Peyer's patch (tissue), 4 donors: ENCODE measurements around the gene SULF2.

ENCODE experiments used
- POLR2A ChIP-seq, 2 donors: fragments of 450-650 bp; IDR thresholded peaks; one replicate each; pipeline ENCODE4 v1.5.1; 2017; ENCODE audit warnings: antibody characterized with exemption in 2 of 2, mild to moderate bottlenecking in 2 of 2, moderate library complexity in 2 of 2
- TF ChIP-seq, protein P1 (sequence below), 6 experiments: fragments of 450-650 bp in 4 of 6; fragments of 200-600 bp in 2 of 6; sonication (generic) in 1 of 6; IDR thresholded peaks; one replicate each; pipeline ENCODE4 v1.5.1; 2017 to 2019; ENCODE audit warnings: antibody characterized with exemption in 6 of 6, mild to moderate bottlenecking in 3 of 6, moderate library complexity in 1 of 6

DNA sequence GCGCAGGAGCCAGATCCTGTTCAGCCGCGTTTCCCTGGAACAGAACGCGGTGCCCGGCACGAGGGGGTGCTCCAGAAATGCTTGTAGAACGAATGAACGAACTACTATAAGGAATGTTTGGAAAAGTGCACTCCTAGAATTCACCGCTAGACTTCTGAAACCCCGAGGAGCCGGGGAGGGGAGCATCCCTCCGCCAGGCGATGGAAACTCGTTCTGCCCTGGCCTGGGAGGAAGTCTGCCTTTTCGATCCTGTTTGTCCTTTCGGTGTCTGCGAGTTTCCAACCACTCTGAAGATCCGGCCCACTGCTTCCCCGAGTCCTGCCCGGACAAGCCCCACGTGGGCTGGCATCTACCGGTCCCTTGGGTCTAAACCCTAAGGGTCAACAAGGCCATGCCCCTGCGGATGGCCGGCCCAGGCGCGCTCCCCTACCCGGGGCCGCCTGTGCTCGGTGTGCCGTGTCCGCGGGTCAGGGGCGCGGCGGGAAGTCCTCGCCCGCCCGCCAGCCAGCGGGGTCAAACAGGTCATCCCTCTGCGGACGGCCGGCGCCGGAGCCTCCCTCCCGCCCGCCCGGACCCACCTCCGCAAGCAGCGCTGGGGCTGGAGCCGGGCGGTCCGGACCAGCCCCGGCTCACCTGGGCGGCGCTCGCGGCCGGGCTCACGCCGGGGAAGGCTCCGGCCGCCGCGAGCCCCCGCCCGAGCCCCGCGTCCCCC is 526 bp downstream of the SULF2 start:
- TF ChIP-seq POLR2A (IDR thresholded peaks at IDR 0.05) = no peak
- TF ChIP-seq, protein P1, sequence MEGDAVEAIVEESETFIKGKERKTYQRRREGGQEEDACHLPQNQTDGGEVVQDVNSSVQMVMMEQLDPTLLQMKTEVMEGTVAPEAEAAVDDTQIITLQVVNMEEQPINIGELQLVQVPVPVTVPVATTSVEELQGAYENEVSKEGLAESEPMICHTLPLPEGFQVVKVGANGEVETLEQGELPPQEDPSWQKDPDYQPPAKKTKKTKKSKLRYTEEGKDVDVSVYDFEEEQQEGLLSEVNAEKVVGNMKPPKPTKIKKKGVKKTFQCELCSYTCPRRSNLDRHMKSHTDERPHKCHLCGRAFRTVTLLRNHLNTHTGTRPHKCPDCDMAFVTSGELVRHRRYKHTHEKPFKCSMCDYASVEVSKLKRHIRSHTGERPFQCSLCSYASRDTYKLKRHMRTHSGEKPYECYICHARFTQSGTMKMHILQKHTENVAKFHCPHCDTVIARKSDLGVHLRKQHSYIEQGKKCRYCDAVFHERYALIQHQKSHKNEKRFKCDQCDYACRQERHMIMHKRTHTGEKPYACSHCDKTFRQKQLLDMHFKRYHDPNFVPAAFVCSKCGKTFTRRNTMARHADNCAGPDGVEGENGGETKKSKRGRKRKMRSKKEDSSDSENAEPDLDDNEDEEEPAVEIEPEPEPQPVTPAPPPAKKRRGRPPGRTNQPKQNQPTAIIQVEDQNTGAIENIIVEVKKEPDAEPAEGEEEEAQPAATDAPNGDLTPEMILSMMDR (IDR thresholded peaks at IDR 0.05) = peak in 2 of 6 experiments; percentile 3 to 23
